SK-N-SH treated with all-trans-retinoic acid at 6 μM for 48 hours (cell line): ENCODE measurements around the gene PTX4.
A peak's percentile ranks its signal among the peaks of the same experiment; 100 is the strongest.

Experiments
- ATAC-seq: fragments of 200-7000 bp; cut with Tn5 transposase; 3 replicates; pipeline ENCODE4 v1.9.1; 2020; ENCODE audit warnings: mild to moderate bottlenecking, moderate library complexity
- ARNTL ChIP-seq: fragments of 450-650 bp; formaldehyde crosslinking; IDR thresholded peaks from 2 replicates; pipeline ENCODE4 v1.5.0; 2020; ENCODE audit warnings: low read depth, mild to moderate bottlenecking, moderate library complexity, borderline replicate concordance
- BACH2 ChIP-seq: fragments of 250-450 bp; sonication (Bioruptor Pico); IDR thresholded peaks from 2 replicates; pipeline ENCODE4 v1.9.0; 2021; ENCODE audit warnings: mild to moderate bottlenecking, borderline replicate concordance
- CSDC2 ChIP-seq: fragments of 250-450 bp; sonication (Bioruptor Pico); IDR thresholded peaks from 2 replicates; pipeline ENCODE4 v1.5.0; 2020; ENCODE audit warnings: mild to moderate bottlenecking, moderate library complexity
- CSRNP3 ChIP-seq: fragments of 250-450 bp; sonication (Bioruptor Pico); IDR thresholded peaks from 2 replicates; pipeline ENCODE4 v1.5.1; 2021; ENCODE audit warnings: mild to moderate bottlenecking, moderate library complexity
- ESRRG ChIP-seq: fragments of 250-450 bp; sonication (Bioruptor Pico); IDR thresholded peaks from 2 replicates; pipeline ENCODE4 v1.6.1; 2021; ENCODE audit warnings: mild to moderate bottlenecking
- GLIS3 ChIP-seq: fragments of 250-450 bp; sonication (Bioruptor Pico); IDR thresholded peaks from 2 replicates; pipeline ENCODE4 v1.5.0; 2020; ENCODE audit warnings: mild to moderate bottlenecking, moderate library complexity
- ISL1 ChIP-seq: fragments of 250-450 bp; sonication (Bioruptor Pico); IDR thresholded peaks from 2 replicates; pipeline ENCODE4 v2.1.2; 2022; ENCODE audit warnings: mild to moderate bottlenecking, moderate library complexity
- OSR1 ChIP-seq: fragments of 250-450 bp; sonication (Bioruptor Pico); IDR thresholded peaks from 2 replicates; pipeline ENCODE4 v1.8.0; 2022; ENCODE audit warnings: moderate library complexity, mild to moderate bottlenecking, inconsistent platforms
- PATZ1 ChIP-seq: fragments of 250-450 bp; sonication (Bioruptor Pico); IDR thresholded peaks from 2 replicates; pipeline ENCODE4 v1.8.0; 2020; ENCODE audit warnings: mild to moderate bottlenecking, moderate library complexity, borderline replicate concordance
- POU6F1 ChIP-seq: fragments of 250-450 bp; sonication (Bioruptor Pico); IDR thresholded peaks from 2 replicates; pipeline ENCODE4 v1.8.0; 2021; ENCODE audit warnings: low read depth, mild to moderate bottlenecking, moderate library complexity, borderline replicate concordance
- PPARA ChIP-seq: fragments of 250-450 bp; sonication (Bioruptor Pico); IDR thresholded peaks from 2 replicates; pipeline ENCODE4 v1.5.0; 2020; ENCODE audit warnings: mild to moderate bottlenecking, borderline replicate concordance
- RARB ChIP-seq: fragments of 250-450 bp; sonication (Bioruptor Pico); IDR thresholded peaks from 2 replicates; pipeline ENCODE4 v1.8.0; 2021; ENCODE audit warnings: mild to moderate bottlenecking, moderate library complexity
- TCF4 ChIP-seq: fragments of 250-450 bp; sonication (Bioruptor Pico); IDR thresholded peaks from 2 replicates; pipeline ENCODE4 v1.8.0; 2021; ENCODE audit warnings: mild to moderate bottlenecking, moderate library complexity, borderline replicate concordance
- TOX ChIP-seq: fragments of 250-450 bp; sonication (Bioruptor Pico); IDR thresholded peaks from 2 replicates; pipeline ENCODE4 v1.8.0; 2021; ENCODE audit warnings: mild to moderate bottlenecking, moderate library complexity, borderline replicate concordance
- TSHZ2 ChIP-seq: fragments of 250-450 bp; sonication (Bioruptor Pico); IDR thresholded peaks from 2 replicates; pipeline ENCODE4 v1.5.0; 2020; ENCODE audit warnings: mild to moderate bottlenecking, moderate library complexity
- ZC3H10 ChIP-seq: fragments of 250-450 bp; sonication (Bioruptor Pico); IDR thresholded peaks from 2 replicates; pipeline ENCODE4 v1.5.1; 2021; ENCODE audit warnings: mild to moderate bottlenecking, moderate library complexity
- ZFP3 ChIP-seq: fragments of 250-450 bp; sonication (Bioruptor Pico); IDR thresholded peaks from 2 replicates; pipeline ENCODE4 v1.5.0; 2020; ENCODE audit warnings: mild to moderate bottlenecking, moderate library complexity
- ZFP30 ChIP-seq: fragments of 450-650 bp; formaldehyde crosslinking; IDR thresholded peaks from 2 replicates; pipeline ENCODE4 v1.5.0; 2022; ENCODE audit warnings: mild to moderate bottlenecking, moderate library complexity
- ZNF565 ChIP-seq: fragments of 450-650 bp; formaldehyde crosslinking; conservative IDR thresholded peaks from 2 replicates; pipeline ENCODE4 v1.5.0; 2020; ENCODE audit warnings: low read depth, mild to moderate bottlenecking, moderate library complexity
- ZNF70 ChIP-seq: fragments of 450-650 bp; formaldehyde crosslinking; IDR thresholded peaks from 2 replicates; pipeline ENCODE4 v1.5.0; 2020; ENCODE audit warnings: mild to moderate bottlenecking, moderate library complexity
- ZNF8 ChIP-seq: fragments of 450-650 bp; formaldehyde crosslinking; IDR thresholded peaks from 2 replicates; pipeline ENCODE4 v1.5.0; 2020; ENCODE audit warnings: mild to moderate bottlenecking, moderate library complexity

PTX4 gene

GRCh38 chr16:1533443-1533951 is 44.8 kb upstream of the PTX4 start, which contains the start of gene TMEM204:
Gene TMEM204, plus strand, starts transcription at chr16:1533666. Its CDS starts 610 bp downstream, at chr16:1534276.
- TF ChIP-seq OSR1 (CRISPR knock-in tag) = no peak
- no peak for TF ChIP-seq ESRRG
- no peak for TF ChIP-seq CSRNP3
- TF ChIP-seq BACH2 (CRISPR knock-in tag) = no peak
- no peak for TF ChIP-seq RARB (CRISPR knock-in tag)
- no peak for TF ChIP-seq TOX
- no peak for TF ChIP-seq ZC3H10 (CRISPR knock-in tag)
- no peak for TF ChIP-seq ZNF565 (CRISPR knock-in tag)
- TF ChIP-seq PPARA (CRISPR knock-in tag) = no peak
- no peak for TF ChIP-seq ZNF8 (CRISPR knock-in tag)
- TF ChIP-seq TSHZ2 = no peak
- TF ChIP-seq ZNF70 (CRISPR knock-in tag) = no peak
- no peak for TF ChIP-seq POU6F1 (CRISPR knock-in tag)
- TF ChIP-seq PATZ1 (CRISPR knock-in tag) = no peak
- no peak for TF ChIP-seq ISL1
- TF ChIP-seq CSDC2 = no peak
- no peak for TF ChIP-seq ZFP30 (CRISPR knock-in tag)
- no peak for TF ChIP-seq ZFP3 (CRISPR knock-in tag)
- no peak for TF ChIP-seq GLIS3 (CRISPR knock-in tag)
- TF ChIP-seq ARNTL (CRISPR knock-in tag) = no peak
- peak; percentile 34 for ATAC-seq

GRCh38 chr16:1532771-1533170 is 44.0 kb upstream of the PTX4 start:
- ATAC-seq = peak; percentile 1; the same call in 1 of the 3 replicates

More at GRCh38 chr16:1532771-1533170, 44.0 kb upstream of the PTX4 start:
- TF ChIP-seq ZNF8 (CRISPR knock-in tag) (no peak), ZNF565 (CRISPR knock-in tag) (no peak), TCF4 (CRISPR knock-in tag) (no peak), POU6F1 (CRISPR knock-in tag) (no peak), CSDC2 (no peak), PPARA (CRISPR knock-in tag) (no peak), CSRNP3 (no peak), ESRRG (no peak), ARNTL (CRISPR knock-in tag) (no peak), GLIS3 (CRISPR knock-in tag) (no peak), ISL1 (no peak), TOX (no peak), BACH2 (CRISPR knock-in tag) (no peak)
